ENCODE measurements around the gene FAM174C.

The FAM174C gene

GRCh38 chr19:1237754-1238368 lies 37.5 kb upstream of the FAM174C start, which contains the start of gene CBARP:
CBARP (minus strand) TSS chr19:1238005; CDS start chr19:1236100, 1,905 bp downstream.
- no peak for DNase-seq

GRCh38 chr19:1238369-1239303 lies 36.7 kb upstream of the FAM174C start:
- DNase-seq, result peak; percentile 53

- DNase-seq, result no peak
Observed at GRCh38 chr19:1239420-1239795, 35.9 kb upstream of the FAM174C start.

- peak; percentile 96 for DNase-seq
Observed at GRCh38 chr19:1239796-1240737, 35.3 kb upstream of the FAM174C start.

- DNase-seq, result peak; percentile 47
Observed at GRCh38 chr19:1240925-1241324, 34.4 kb upstream of the FAM174C start.

- DNase-seq, result peak; percentile 91
Observed at GRCh38 chr19:1241417-1242095, 33.8 kb upstream of the FAM174C start, which contains the start of gene ATP5F1D. ATP5F1D (plus strand) TSS chr19:1241751; CDS start chr19:1241851, 100 bp downstream.

GRCh38 chr19:1243768-1244692 lies 31.3 kb upstream of the FAM174C start:
- peak; percentile 89 for DNase-seq

GRCh38 chr19:1244693-1245451 lies 30.5 kb upstream of the FAM174C start:
- no peak for DNase-seq

GRCh38 chr19:1245494-1246264 lies 29.7 kb upstream of the FAM174C start:
- DNase-seq, result no peak

GRCh38 chr19:1246265-1247087 lies 28.9 kb upstream of the FAM174C start:
- peak; percentile 39 for DNase-seq

- no peak for DNase-seq
Observed at GRCh38 chr19:1247748-1248138, 27.6 kb upstream of the FAM174C start.

- peak; percentile 90 for DNase-seq
Observed at GRCh38 chr19:1248139-1248785, 27.1 kb upstream of the FAM174C start, which contains the start of gene MIDN. MIDN (plus strand) TSS chr19:1248583; CDS start chr19:1250297, 1,714 bp downstream.

GRCh38 chr19:1248786-1249297 lies 26.5 kb upstream of the FAM174C start:
- peak; percentile 91 for DNase-seq

GRCh38 chr19:1249298-1249989 lies 25.9 kb upstream of the FAM174C start:
- DNase-seq, result peak; percentile 94

- no peak for DNase-seq
Observed at GRCh38 chr19:1249990-1250436, 25.3 kb upstream of the FAM174C start.

GRCh38 chr19:1250437-1251260 lies 24.7 kb upstream of the FAM174C start:
- DNase-seq, result peak; percentile 76
